Measurements from ENCODE around the gene UTS2B. TPM values are rescaled to one million over a fixed set of nuclear protein-coding genes. Genes with fewer than 3 reads are reported as not detected.

Gene UTS2B
- total and polyA plus RNA-seq, 2 of the 13 experiments (the other 11 are each of a cell fraction or from before 2014, with no cell fraction given) = 0.03 to 0.46 TPM

DNA sequence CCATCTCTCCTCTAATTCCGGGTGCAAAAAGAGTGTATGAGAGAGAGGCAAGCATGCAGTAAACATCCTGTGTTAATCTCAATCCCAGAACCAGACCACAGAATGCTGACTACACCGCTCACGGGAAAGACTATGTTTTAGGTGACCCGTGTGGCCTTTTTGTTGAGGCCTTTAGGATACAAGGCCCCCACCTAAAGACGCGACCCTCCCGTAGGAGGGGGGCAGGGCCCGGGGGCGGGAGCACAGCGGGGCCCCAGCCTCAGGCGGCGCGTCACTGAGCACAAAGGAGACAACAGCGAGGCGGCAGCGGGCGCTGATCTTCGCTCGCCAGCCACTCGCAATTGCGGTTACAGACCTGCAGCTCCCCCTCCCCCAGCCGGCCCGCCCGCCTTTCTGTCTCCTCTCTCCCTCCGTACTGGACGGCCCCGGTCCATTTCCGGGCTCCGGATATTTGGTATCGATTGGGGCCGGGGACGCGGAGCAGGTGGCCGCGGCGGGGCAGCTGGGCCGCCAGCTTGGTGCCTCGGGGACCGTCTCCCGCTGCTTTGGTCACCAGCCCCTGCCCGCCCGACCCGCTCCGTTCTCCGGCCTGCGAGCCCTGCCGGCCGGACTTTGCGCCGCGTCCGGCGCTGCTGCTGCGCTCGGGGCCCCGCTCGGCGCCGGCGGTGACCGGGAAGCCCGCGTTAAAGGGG is 1.2 kb downstream of the UTS2B start, which contains the start of gene CCDC50 (continued):
- TF ChIP-seq, protein P1, sequence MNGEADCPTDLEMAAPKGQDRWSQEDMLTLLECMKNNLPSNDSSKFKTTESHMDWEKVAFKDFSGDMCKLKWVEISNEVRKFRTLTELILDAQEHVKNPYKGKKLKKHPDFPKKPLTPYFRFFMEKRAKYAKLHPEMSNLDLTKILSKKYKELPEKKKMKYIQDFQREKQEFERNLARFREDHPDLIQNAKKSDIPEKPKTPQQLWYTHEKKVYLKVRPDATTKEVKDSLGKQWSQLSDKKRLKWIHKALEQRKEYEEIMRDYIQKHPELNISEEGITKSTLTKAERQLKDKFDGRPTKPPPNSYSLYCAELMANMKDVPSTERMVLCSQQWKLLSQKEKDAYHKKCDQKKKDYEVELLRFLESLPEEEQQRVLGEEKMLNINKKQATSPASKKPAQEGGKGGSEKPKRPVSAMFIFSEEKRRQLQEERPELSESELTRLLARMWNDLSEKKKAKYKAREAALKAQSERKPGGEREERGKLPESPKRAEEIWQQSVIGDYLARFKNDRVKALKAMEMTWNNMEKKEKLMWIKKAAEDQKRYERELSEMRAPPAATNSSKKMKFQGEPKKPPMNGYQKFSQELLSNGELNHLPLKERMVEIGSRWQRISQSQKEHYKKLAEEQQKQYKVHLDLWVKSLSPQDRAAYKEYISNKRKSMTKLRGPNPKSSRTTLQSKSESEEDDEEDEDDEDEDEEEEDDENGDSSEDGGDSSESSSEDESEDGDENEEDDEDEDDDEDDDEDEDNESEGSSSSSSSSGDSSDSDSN (CRISPR knock-in tag; IDR thresholded peaks at IDR 0.05) = peak; percentile 92
- TF ChIP-seq ZNF816 (CRISPR knock-in tag; IDR thresholded peaks at IDR 0.05; ENCODE audit: borderline replicate concordance) = peak; percentile 97
- peak; percentile 32 for TF ChIP-seq IKZF4 (CRISPR knock-in tag; IDR thresholded peaks at IDR 0.05; ENCODE audit: borderline replicate concordance, low read depth, not compliant biosample characterization)
- peak; percentile 80; the same call in 1 of the 2 replicates for TF ChIP-seq EED (CRISPR knock-in tag; IDR thresholded peaks at IDR 0.05)
- 0 out of 2 replicates have a peak, but pooled peaks have one; percentile 27 for TF ChIP-seq MIER3 (CRISPR knock-in tag; IDR thresholded peaks at IDR 0.05; ENCODE audit: borderline replicate concordance)
- peak; percentile 42; the same call in 1 of the 2 replicates for TF ChIP-seq ZNF225 (CRISPR knock-in tag; IDR thresholded peaks at IDR 0.05)
- no peak for TF ChIP-seq JUNB (CRISPR knock-in tag; IDR thresholded peaks at IDR 0.05; ENCODE audit: borderline replicate concordance)
- TF ChIP-seq, protein P2, sequence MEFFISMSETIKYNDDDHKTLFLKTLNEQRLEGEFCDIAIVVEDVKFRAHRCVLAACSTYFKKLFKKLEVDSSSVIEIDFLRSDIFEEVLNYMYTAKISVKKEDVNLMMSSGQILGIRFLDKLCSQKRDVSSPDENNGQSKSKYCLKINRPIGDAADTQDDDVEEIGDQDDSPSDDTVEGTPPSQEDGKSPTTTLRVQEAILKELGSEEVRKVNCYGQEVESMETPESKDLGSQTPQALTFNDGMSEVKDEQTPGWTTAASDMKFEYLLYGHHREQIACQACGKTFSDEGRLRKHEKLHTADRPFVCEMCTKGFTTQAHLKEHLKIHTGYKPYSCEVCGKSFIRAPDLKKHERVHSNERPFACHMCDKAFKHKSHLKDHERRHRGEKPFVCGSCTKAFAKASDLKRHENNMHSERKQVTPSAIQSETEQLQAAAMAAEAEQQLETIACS (CRISPR knock-in tag; IDR thresholded peaks at IDR 0.05) = 0 out of 2 replicates have a peak, but pooled peaks have one; percentile 31
- no peak for TF ChIP-seq ATF1 (CRISPR knock-in tag; IDR thresholded peaks at IDR 0.05)
- peak; percentile 59 for TF ChIP-seq TBL1XR1 (IDR thresholded peaks at IDR 0.05; ENCODE audit: borderline replicate concordance, low read length, partially characterized antibody)
- TF ChIP-seq, protein P3, sequence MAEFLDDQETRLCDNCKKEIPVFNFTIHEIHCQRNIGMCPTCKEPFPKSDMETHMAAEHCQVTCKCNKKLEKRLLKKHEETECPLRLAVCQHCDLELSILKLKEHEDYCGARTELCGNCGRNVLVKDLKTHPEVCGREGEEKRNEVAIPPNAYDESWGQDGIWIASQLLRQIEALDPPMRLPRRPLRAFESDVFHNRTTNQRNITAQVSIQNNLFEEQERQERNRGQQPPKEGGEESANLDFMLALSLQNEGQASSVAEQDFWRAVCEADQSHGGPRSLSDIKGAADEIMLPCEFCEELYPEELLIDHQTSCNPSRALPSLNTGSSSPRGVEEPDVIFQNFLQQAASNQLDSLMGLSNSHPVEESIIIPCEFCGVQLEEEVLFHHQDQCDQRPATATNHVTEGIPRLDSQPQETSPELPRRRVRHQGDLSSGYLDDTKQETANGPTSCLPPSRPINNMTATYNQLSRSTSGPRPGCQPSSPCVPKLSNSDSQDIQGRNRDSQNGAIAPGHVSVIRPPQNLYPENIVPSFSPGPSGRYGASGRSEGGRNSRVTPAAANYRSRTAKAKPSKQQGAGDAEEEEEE (CRISPR knock-in tag; IDR thresholded peaks at IDR 0.05; ENCODE audit: borderline replicate concordance) = no peak
- no peak for TF ChIP-seq SYNCRIP (IDR thresholded peaks at IDR 0.05; ENCODE audit: insufficient read depth, low read depth, low read length)
- TF ChIP-seq PRPF4 (IDR thresholded peaks at IDR 0.05; ENCODE audit: low read depth, low read length, poor library complexity, severe bottlenecking) = no peak
- TF ChIP-seq PHF21A (CRISPR knock-in tag; IDR thresholded peaks at IDR 0.05) = peak; percentile 79
- TF ChIP-seq KDM3A (CRISPR knock-in tag; IDR thresholded peaks at IDR 0.05; ENCODE audit: low read depth) = peak; percentile 79; the same call in 1 of the 2 replicates
- TF ChIP-seq CC2D1A (CRISPR knock-in tag; IDR thresholded peaks at IDR 0.05) = no peak
- TF ChIP-seq, protein P4, sequence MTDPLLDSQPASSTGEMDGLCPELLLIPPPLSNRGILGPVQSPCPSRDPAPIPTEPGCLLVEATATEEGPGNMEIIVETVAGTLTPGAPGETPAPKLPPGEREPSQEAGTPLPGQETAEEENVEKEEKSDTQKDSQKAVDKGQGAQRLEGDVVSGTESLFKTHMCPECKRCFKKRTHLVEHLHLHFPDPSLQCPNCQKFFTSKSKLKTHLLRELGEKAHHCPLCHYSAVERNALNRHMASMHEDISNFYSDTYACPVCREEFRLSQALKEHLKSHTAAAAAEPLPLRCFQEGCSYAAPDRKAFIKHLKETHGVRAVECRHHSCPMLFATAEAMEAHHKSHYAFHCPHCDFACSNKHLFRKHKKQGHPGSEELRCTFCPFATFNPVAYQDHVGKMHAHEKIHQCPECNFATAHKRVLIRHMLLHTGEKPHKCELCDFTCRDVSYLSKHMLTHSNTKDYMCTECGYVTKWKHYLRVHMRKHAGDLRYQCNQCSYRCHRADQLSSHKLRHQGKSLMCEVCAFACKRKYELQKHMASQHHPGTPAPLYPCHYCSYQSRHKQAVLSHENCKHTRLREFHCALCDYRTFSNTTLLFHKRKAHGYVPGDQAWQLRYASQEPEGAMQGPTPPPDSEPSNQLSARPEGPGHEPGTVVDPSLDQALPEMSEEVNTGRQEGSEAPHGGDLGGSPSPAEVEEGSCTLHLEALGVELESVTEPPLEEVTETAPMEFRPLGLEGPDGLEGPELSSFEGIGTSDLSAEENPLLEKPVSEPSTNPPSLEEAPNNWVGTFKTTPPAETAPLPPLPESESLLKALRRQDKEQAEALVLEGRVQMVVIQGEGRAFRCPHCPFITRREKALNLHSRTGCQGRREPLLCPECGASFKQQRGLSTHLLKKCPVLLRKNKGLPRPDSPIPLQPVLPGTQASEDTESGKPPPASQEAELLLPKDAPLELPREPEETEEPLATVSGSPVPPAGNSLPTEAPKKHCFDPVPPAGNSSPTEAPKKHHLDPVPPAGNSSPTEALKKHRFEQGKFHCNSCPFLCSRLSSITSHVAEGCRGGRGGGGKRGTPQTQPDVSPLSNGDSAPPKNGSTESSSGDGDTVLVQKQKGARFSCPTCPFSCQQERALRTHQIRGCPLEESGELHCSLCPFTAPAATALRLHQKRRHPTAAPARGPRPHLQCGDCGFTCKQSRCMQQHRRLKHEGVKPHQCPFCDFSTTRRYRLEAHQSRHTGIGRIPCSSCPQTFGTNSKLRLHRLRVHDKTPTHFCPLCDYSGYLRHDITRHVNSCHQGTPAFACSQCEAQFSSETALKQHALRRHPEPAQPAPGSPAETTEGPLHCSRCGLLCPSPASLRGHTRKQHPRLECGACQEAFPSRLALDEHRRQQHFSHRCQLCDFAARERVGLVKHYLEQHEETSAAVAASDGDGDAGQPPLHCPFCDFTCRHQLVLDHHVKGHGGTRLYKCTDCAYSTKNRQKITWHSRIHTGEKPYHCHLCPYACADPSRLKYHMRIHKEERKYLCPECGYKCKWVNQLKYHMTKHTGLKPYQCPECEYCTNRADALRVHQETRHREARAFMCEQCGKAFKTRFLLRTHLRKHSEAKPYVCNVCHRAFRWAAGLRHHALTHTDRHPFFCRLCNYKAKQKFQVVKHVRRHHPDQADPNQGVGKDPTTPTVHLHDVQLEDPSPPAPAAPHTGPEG (CRISPR knock-in tag; IDR thresholded peaks at IDR 0.05) = peak; percentile 98
- TF ChIP-seq SP140L (CRISPR knock-in tag; IDR thresholded peaks at IDR 0.05; ENCODE audit: borderline replicate concordance) = no peak
